Stimulated activated CD8-positive, alpha-beta memory T cell treated with anti-CD3 and anti-CD28 coated beads, Interleukin-7, amount 100 ng/mL, for 24 hours (primary cell): Measurements from ENCODE around the gene RAPGEFL1.
A peak's percentile ranks its signal among the peaks of the same experiment; 100 is the strongest.
"Not testable (repeated sequence)": the region's sequence is repeated elsewhere in the genome, so short reads cannot be mapped to it uniquely, and the experiment has no call there.

Experiments
- DNase-seq: peaks from one replicate; pipeline ENCODE4 v3.0.0-alpha.2; 2020; ENCODE audit warnings: low read depth

Gene RAPGEFL1

GRCh38 chr17:40177275-40177874 lies at the start of gene RAPGEFL1:
TSS of gene RAPGEFL1 (plus strand) at chr17:40177470. CDS start at chr17:40177862, 392 bp downstream.
- peak; percentile 77 for DNase-seq

- DNase-seq: no peak
These were observed 47.8 kb upstream of the RAPGEFL1 start for GRCh38 chr17:40129498-40129897.

GRCh38 chr17:40130352-40131042 lies 46.8 kb upstream of the RAPGEFL1 start:
- DNase-seq: no peak

GRCh38 chr17:40134184-40134583 lies 43.1 kb upstream of the RAPGEFL1 start:
- no peak for DNase-seq

- no peak for DNase-seq
These were observed 41.5 kb upstream of the RAPGEFL1 start for GRCh38 chr17:40135817-40136216.

GRCh38 chr17:40139566-40140058 lies 37.7 kb upstream of the RAPGEFL1 start:
- no peak for DNase-seq

- not testable (repeated sequence) for DNase-seq
These were observed 34.1 kb upstream of the RAPGEFL1 start for GRCh38 chr17:40143166-40143565.

- no peak for DNase-seq
These were observed 31.8 kb upstream of the RAPGEFL1 start for GRCh38 chr17:40145476-40145875.

GRCh38 chr17:40148527-40148926 lies 28.7 kb upstream of the RAPGEFL1 start:
- no peak for DNase-seq

GRCh38 chr17:40150276-40150675 lies 27.0 kb upstream of the RAPGEFL1 start:
- DNase-seq: no peak

- DNase-seq: no peak
These were observed 25.8 kb upstream of the RAPGEFL1 start for GRCh38 chr17:40151414-40151963.

- no peak for DNase-seq
These were observed 23.6 kb upstream of the RAPGEFL1 start for GRCh38 chr17:40153603-40154236.

- no peak for DNase-seq
These were observed 19.3 kb upstream of the RAPGEFL1 start for GRCh38 chr17:40157973-40158372.

GRCh38 chr17:40158438-40159013 lies 18.7 kb upstream of the RAPGEFL1 start:
- DNase-seq: no peak

- DNase-seq: no peak
These were observed 17.8 kb upstream of the RAPGEFL1 start for GRCh38 chr17:40159456-40159855.

GRCh38 chr17:40167685-40168261 lies 9.5 kb upstream of the RAPGEFL1 start:
- DNase-seq: no peak

GRCh38 chr17:40168262-40168832 lies 8.9 kb upstream of the RAPGEFL1 start:
- no peak for DNase-seq

GRCh38 chr17:40170325-40170724 lies 6.9 kb upstream of the RAPGEFL1 start:
- no peak for DNase-seq

- no peak for DNase-seq
These were observed 5.5 kb upstream of the RAPGEFL1 start for GRCh38 chr17:40171750-40172149.

GRCh38 chr17:40173091-40173777 lies 4.0 kb upstream of the RAPGEFL1 start:
- DNase-seq: no peak

GRCh38 chr17:40173778-40174135 lies 3.5 kb upstream of the RAPGEFL1 start:
- no peak for DNase-seq
